Mucosa of rectum (tissue), 2 donors: ENCODE measurements around the gene RPS5.

ENCODE experiments used
- H3K27ac ChIP-seq, 2 donors: one replicate each; pipeline ENCODE4 v1.7.0; 2013; ENCODE audit warnings: inconsistent platforms in 2 of 2, low read depth in 2 of 2, low read length in 2 of 2
- H3K27me3 ChIP-seq, 2 donors: one replicate each; pipeline ENCODE4 v1.7.0; 2013; ENCODE audit warnings: low read length in 2 of 2; ENCODE audit not compliant: control insufficient read depth in 2 of 2, insufficient read depth in 2 of 2
- H3K36me3 ChIP-seq, 2 donors: one replicate each; pipeline ENCODE4 v1.7.0; 2013; ENCODE audit warnings: low read length in 2 of 2; ENCODE audit not compliant: control insufficient read depth in 2 of 2, insufficient read depth in 2 of 2
- H3K4me1 ChIP-seq, 2 donors: one replicate each; pipeline ENCODE4 v1.7.0; 2013; ENCODE audit warnings: low read length in 2 of 2, mild to moderate bottlenecking in 1 of 2; ENCODE audit not compliant: control insufficient read depth in 2 of 2, insufficient read depth in 2 of 2
- H3K4me3 ChIP-seq, 2 donors: one replicate each; pipeline ENCODE4 v1.7.0; 2013; ENCODE audit warnings: low read length in 2 of 2
- H3K9ac ChIP-seq, 2 donors: one replicate each; pipeline ENCODE4 v1.7.0; 2013; ENCODE audit warnings: low read length in 2 of 2, low read depth in 1 of 2, mild to moderate bottlenecking in 1 of 2
- H3K9me3 ChIP-seq, 2 donors: one replicate each; pipeline ENCODE4 v1.7.0; 2013; ENCODE audit warnings: low read length in 2 of 2; ENCODE audit not compliant: control insufficient read depth in 2 of 2
- donor health status: healthy.
- donor health status: Normal muscosa, but diverticular disease.

The RPS5 gene

DNA sequence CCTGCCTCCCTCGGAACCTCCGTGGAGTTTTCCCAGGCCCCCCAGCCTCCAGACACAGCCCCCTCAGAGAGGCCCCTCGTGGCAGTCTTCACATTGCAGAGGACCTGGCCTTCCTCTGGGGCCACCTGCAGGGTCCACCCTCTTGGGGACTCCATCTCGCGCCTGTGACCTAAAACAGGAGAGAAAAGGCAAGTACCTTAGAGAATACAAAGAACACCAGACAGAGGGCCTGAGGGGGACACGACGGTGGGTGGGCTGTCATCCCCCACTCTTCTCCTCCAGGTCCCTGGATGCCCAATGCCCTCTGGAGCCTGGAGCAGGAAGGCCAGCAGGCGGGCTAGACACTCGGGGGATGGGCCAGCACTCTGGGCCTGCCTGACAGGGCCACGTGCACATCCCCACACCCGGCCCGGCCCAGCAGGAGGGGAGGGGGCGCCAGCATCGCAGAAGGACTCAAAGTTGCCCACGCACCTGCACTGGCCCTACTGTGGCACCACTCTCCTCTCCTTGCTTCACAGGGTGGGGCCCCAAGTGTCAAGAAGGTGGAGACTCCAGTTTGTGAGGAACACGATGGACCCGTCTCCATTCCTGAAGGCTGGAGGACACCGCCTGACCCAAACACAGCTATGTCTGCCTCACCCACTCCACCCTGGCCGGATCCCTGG, 29.5 kb upstream of the RPS5 start:
- H3K4me3 ChIP-seq: no peak overlapping the region
- no peak overlapping the region for H3K27ac ChIP-seq

DNA sequence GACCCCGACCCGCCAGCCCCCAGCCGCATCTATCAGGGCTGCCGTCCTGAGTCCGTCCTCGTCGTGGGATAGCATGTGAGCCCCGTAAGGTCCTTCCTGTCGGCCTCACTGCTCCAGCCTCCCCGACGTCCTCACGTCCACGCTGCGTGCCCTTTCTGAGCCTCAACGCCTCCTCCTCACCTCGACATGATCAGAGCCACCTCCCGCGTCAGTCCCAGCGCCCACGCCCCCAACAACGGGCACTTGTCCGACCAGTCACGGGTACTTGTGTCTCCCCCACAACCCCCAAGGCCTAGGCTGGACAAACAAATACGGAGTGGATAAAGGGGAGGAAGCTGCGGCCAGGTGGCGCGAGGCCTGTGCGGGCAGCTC, 25.2 kb upstream of the RPS5 start:
- peak overlapping the region; percentile 91 to 97 for H3K27ac ChIP-seq
- H3K9me3 ChIP-seq: no peaks in the 10 kb centered on the region
- peaks cover 5 to 8% of the 10 kb centered on the region in 2 donors for H3K4me1 ChIP-seq
- no peaks in the 10 kb centered on the region for H3K36me3 ChIP-seq
- H3K4me3 ChIP-seq: peak overlapping the region; percentile 80 to 97
- peak overlapping the region; percentile 93 to 98 for H3K9ac ChIP-seq
- no peaks in the 10 kb centered on the region for H3K27me3 ChIP-seq

More for the DNA sequence above, 29.5 kb upstream of the RPS5 start:
- Histone ChIP-seq H3K4me1 (peaks cover 8% of the 10 kb centered on the region in 2 donors), H3K9me3 (no peaks in the 10 kb centered on the region), H3K27me3 (no peaks in the 10 kb centered on the region), H3K36me3 (no peaks in the 10 kb centered on the region), H3K9ac (no peak overlapping the region)

DNA sequence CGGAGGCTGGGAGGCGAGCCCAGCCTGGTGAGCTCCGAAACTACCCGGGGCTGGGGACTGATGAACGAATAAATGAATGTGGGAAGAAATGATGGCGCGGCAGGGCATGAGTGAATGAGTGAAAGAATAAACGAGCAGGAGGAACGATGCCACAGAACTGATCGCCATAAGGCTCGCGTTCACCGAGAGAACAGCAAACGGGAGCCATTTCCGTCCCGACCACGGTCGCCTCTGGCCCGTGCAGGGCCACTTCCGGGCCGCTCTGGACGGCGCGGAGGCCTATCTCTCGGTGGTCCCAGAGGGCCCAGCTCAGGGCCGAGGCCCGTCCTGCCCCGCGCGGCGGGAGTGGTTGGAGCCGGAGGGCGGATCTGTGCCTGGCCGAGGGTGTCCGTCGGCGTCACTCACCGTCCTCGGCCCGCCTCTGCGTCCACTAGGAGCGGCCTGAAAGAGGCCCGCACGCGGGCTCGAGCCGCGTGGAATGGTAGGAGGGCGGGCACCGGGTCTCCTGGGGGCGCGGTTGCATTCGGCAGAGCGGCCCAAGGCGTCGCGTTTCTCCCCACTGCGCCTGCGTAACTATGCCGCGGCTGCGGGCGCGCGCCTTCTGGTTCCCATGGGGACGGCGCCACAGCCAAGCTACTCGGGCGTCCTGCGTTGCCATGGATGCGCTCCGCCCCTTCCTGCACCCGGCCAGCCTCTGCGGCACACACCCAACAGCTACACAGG, 24.6 kb upstream of the RPS5 start, which contains the start of gene ZNF497:
Gene ZNF497 (minus strand): TSS at position 480 of the 723 bp plus-strand sequence. CDS start 5,116 bp downstream, outside the sequence.
- peak within 1 kb of the TSS; percentile 91 to 97 for H3K27ac ChIP-seq
- H3K4me3 ChIP-seq: peak within 1 kb of the TSS; percentile 80 to 97

DNA sequence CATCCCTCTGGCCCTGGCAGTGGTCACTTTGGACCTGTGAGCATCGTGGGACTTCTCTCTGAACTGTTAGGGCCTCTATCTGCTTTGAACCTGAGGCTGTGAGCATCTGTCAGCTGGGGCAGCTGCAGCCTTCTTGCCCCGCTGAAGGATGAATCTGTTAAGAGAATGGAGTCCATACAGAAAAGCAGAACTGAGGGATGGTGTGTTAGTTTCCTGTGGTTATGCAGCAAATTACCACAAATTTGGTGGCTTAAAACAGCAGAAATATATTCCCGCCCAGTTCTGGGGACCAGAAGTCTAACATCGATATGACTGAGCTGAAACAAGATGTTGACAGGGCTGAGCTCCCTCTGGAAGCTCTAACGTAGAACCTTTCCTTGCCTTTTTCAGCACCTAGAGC, 22.9 kb upstream of the RPS5 start:
- Histone ChIP-seq H3K27ac (no peak overlapping the region), H3K36me3 (no peaks in the 10 kb centered on the region), H3K4me1 (peaks cover 3 to 8% of the 10 kb centered on the region in 2 donors), H3K9ac (no peak overlapping the region), H3K27me3 (no peaks in the 10 kb centered on the region), H3K4me3 (no peak overlapping the region), H3K9me3 (no peaks in the 10 kb centered on the region)

More for the DNA sequence above, 24.6 kb upstream of the RPS5 start, which contains the start of gene ZNF497:
- no peaks in the 10 kb centered on the region for H3K36me3 ChIP-seq
- H3K9me3 ChIP-seq: no peaks in the 10 kb centered on the region
- peak within 1 kb of the TSS; percentile 93 to 98 for H3K9ac ChIP-seq
- H3K27me3 ChIP-seq: no peaks in the 10 kb centered on the region
- peaks cover 3 to 8% of the 10 kb centered on the region in 2 donors for H3K4me1 ChIP-seq

DNA sequence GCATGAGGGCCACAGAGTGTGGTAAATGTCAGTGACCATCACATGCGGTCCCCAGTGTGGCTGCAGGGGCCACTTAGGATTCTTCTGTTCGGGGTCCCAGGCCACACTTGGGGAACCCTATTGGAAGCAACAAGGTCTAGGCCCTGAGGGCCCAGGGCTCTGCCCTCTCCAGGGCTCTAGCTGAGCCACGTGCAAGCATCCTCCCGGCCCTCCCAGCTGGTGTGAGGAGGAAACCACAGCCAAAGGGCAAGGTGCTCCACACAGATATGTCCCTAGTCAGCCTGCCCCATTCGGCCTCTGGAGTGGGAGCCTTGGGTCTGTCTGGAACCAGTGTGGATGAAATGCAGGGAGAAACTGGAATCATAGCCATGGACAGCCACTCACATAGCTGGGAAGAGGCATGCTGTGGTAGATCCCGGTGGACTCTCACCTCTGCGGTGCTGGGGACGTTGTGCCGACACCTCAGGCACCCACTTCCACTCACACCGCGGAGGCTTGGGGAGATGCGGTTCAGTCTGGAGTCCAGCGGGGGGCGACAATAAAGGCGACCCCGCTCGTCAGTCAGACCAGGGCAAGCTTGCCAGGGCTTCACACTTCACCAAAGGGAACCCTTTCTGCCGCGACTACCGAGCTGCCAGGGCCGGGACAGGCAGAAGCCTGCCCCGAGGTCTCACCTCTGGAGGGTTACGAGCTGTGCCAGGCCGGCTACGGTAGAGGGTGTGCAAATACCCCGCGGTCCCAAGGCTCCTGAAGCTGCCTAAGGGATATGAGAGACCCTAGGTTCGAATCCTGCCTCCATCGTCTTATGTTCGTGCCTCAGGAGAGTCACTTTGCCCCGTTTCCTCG, 20.3 kb upstream of the RPS5 start:
- Histone ChIP-seq H3K9ac (no peak overlapping the region), H3K4me1 (peaks cover under 1 to 3% of the 10 kb centered on the region in 2 donors), H3K27ac (no peak overlapping the region), H3K27me3 (no peaks in the 10 kb centered on the region), H3K36me3 (peaks cover 0 to 3% of the 10 kb centered on the region in 2 donors), H3K9me3 (no peaks in the 10 kb centered on the region), H3K4me3 (no peak overlapping the region)

DNA sequence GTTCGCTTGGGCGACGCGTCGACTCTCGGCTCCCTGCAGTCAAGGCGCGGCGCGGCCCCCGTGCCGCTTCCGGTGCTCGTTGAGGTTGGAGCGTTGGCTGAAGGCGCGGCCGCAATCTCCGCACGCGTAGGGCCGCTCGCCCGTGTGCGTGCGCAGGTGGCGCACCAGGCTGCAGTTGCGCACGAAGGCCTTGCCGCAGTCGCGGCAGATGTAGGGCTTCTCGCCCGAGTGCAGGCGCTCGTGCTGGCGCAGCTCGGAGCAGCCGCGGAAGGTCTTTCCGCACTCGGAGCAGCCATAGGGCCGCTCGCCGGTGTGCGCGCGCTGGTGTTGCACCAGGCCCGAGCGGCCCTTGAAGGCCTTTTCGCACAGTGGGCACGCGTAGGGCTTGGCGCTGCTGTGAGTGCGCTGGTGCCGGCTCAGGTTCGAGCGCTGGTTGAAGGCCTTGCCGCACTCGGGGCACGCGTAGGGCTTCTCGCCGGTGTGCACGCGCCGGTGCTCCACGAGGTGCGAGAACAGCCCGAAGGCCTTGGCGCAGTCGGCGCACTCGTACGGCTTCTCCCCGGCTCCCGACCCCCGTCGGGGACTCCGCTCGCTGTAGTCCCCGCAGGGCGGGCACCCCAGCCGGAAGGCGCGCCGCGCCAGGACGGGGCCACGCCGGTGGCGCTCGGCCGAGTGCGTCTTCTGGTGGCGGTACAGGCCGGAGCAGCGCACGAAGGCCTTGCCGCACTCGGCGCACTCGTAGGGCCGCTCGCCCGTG, 19.2 kb upstream of the RPS5 start:
- Histone ChIP-seq H3K36me3 (peaks cover 0 to 3% of the 10 kb centered on the region in 2 donors), H3K4me3 (no peak overlapping the region), H3K27ac (no peak overlapping the region), H3K9me3 (no peaks in the 10 kb centered on the region), H3K27me3 (no peaks in the 10 kb centered on the region), H3K9ac (no peak overlapping the region), H3K4me1 (no peaks in the 10 kb centered on the region)

DNA sequence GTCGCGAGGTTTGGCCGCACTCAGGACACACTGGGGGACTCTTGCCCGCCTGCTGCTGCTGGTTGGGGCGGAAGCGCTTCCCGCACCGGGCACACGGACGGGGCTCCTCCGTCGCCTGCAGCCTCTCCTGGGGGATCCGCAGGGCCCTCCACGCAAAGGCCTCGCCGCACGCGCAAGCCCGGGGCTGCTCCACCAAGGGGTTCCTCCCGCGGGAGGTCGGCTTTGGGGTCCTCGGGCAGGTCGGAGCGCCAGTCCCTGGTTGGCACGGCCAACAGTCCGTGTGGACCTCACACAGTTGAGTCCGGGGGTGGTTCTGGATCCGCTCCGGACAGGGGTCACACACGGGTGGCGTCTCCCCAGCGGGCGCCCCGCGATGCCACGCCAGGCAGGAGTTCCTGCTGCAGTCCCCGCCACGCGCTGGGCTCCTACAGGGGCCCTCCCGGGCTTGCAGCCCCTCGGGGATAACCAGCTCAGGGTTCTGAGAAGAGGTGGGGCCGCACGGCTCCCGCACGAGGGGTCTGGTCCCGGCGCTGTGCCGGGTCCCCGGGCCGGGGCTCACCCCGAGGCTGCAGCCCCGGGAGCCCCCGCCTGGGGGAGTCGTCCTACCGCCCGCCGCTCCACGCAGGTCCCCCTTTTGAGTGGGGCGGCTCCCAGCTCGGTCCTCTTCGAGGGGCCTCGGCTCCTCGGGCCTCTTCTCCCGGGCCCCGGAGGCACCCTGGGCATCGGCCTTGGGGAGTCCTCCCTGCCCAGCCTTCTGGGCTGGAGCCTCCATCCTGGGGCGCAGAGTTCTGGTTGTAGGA, 18.3 kb upstream of the RPS5 start:
- Histone ChIP-seq H3K36me3 (peaks cover 0 to 3% of the 10 kb centered on the region in 2 donors), H3K9ac (no peak overlapping the region), H3K4me1 (no peaks in the 10 kb centered on the region), H3K4me3 (no peak overlapping the region), H3K27me3 (no peaks in the 10 kb centered on the region), H3K27ac (no peak overlapping the region), H3K9me3 (no peaks in the 10 kb centered on the region)

DNA sequence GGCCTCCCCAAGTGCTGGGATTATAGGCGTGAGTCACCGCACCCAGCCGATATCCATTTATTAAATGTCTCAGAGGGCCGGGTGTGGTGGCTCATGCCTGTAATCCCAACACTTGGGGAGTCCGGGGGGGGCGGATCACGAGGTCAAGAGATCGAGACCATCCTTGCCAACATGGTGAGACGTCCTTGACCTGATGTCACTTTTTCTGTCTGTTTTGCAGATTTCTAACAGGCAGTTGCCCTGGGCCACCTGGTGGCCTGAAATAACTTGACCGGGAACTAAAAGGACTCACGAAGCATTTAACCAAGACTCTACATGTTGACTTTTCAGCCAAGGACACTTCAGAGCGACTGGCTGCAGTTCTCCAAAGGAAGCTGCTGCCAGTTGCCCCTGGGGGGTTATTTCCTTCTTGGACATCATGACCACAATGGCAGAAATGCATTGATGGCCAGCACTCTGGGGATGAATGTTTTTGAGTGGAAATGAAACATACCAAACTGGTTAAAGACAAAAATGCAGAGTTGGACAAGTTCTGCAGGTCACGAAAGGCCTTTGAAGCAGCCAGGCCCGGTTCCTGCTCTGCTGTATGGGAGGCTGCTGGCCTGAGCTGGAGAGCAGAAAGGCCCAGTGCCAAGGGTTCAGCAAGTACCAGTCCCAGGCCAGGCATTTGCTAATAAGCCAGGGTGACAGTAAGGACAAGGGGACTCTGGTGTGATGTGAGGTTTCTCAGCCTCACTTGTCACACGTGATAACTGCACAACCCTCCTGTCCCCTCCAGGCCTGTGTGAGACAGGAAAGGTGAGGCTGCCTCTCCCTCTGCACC, 14.5 kb upstream of the RPS5 start:
- no peak overlapping the region for H3K4me3 ChIP-seq
- no peaks in the 10 kb centered on the region for H3K27me3 ChIP-seq
- H3K36me3 ChIP-seq: peaks cover 0 to 3% of the 10 kb centered on the region in 2 donors
- H3K9me3 ChIP-seq: no peaks in the 10 kb centered on the region
- H3K4me1 ChIP-seq: no peaks in the 10 kb centered on the region
- no peak overlapping the region for H3K9ac ChIP-seq
- no peak overlapping the region for H3K27ac ChIP-seq
